ENCODE measurements around the gene PELI2.
A peak's percentile ranks its signal among the peaks of the same experiment; 100 is the strongest.

Gene PELI2

GRCh38 chr14:56292970-56293369 lies 174.8 kb downstream of the PELI2 start:
- Mint-ChIP-seq H3K36me3 (ENCODE audit: low read depth) (peaks cover 64% of the 10 kb centered on the region), H3K4me1 (peaks cover 18% of the 10 kb centered on the region), H3K27ac (no peak overlapping the region), H3K9me3 (no peaks in the 10 kb centered on the region), H3K27me3 (ENCODE audit: low read depth, poor library complexity) (no peaks in the 10 kb centered on the region), H3K4me3 (no peak overlapping the region)
- TF ChIP-seq CTCF (IDR thresholded peaks at IDR 0.05) = no peak
- DNase-seq = no peak

- H3K4me3 Mint-ChIP-seq = no peak overlapping the region
- no peaks in the 10 kb centered on the region for H3K27me3 Mint-ChIP-seq (ENCODE audit: low read depth, poor library complexity)
- no peaks in the 10 kb centered on the region for H3K9me3 Mint-ChIP-seq
- H3K36me3 Mint-ChIP-seq (ENCODE audit: low read depth) = peaks cover 62% of the 10 kb centered on the region
- H3K4me1 Mint-ChIP-seq = peaks cover 18% of the 10 kb centered on the region
- H3K27ac Mint-ChIP-seq = no peak overlapping the region
- DNase-seq = no peak
- TF ChIP-seq CTCF (IDR thresholded peaks at IDR 0.05) = no peak
Measured at GRCh38 chr14:56293506-56293905, 175.3 kb downstream of the PELI2 start.

GRCh38 chr14:56294128-56294527 lies 175.9 kb downstream of the PELI2 start:
- Mint-ChIP-seq H3K4me3 (no peak overlapping the region), H3K27me3 (ENCODE audit: low read depth, poor library complexity) (no peaks in the 10 kb centered on the region), H3K36me3 (ENCODE audit: low read depth) (peaks cover 62% of the 10 kb centered on the region), H3K4me1 (peaks cover 18% of the 10 kb centered on the region), H3K27ac (no peak overlapping the region), H3K9me3 (no peaks in the 10 kb centered on the region)
- no peak for DNase-seq
- no peak for TF ChIP-seq CTCF (IDR thresholded peaks at IDR 0.05)

GRCh38 chr14:56295743-56296142 lies 177.5 kb downstream of the PELI2 start:
- H3K4me1 Mint-ChIP-seq = peaks cover 27% of the 10 kb centered on the region
- no peak overlapping the region for H3K27ac Mint-ChIP-seq
- H3K36me3 Mint-ChIP-seq (ENCODE audit: low read depth) = peaks cover 50% of the 10 kb centered on the region
- no peak overlapping the region for H3K4me3 Mint-ChIP-seq
- TF ChIP-seq CTCF (IDR thresholded peaks at IDR 0.05) = no peak
- H3K27me3 Mint-ChIP-seq (ENCODE audit: low read depth, poor library complexity) = no peaks in the 10 kb centered on the region
- DNase-seq = no peak
- no peaks in the 10 kb centered on the region for H3K9me3 Mint-ChIP-seq

- Mint-ChIP-seq H3K9me3 (no peaks in the 10 kb centered on the region), H3K36me3 (ENCODE audit: low read depth) (peaks cover 51% of the 10 kb centered on the region), H3K4me1 (peaks cover 27% of the 10 kb centered on the region), H3K27me3 (ENCODE audit: low read depth, poor library complexity) (no peaks in the 10 kb centered on the region), H3K27ac (no peak overlapping the region), H3K4me3 (no peak overlapping the region)
- no peak for TF ChIP-seq CTCF (IDR thresholded peaks at IDR 0.05)
- no peak for DNase-seq
Measured at GRCh38 chr14:56297449-56297848, 179.2 kb downstream of the PELI2 start.

GRCh38 chr14:56299306-56299984 lies 181.2 kb downstream of the PELI2 start:
- Mint-ChIP-seq H3K4me1 (peaks cover 15% of the 10 kb centered on the region), H3K4me3 (no peak overlapping the region), H3K27ac (peak overlapping the region; percentile 72), H3K27me3 (ENCODE audit: low read depth, poor library complexity) (no peaks in the 10 kb centered on the region), H3K9me3 (no peaks in the 10 kb centered on the region), H3K36me3 (ENCODE audit: low read depth) (peaks cover 52% of the 10 kb centered on the region)
- TF ChIP-seq CTCF (IDR thresholded peaks at IDR 0.05) = no peak
- no peak for DNase-seq
